HG02885 (cell line): ENCODE data around the gene IDE.
"Not testable (repeated sequence)": the region's sequence is repeated elsewhere in the genome, so short reads cannot be mapped to it uniquely, and the experiment has no call there.

Experiments used
- ATAC-seq: cut with Tn5 transposase; IDR thresholded peaks from one replicate; pipeline ENCODE4 v1.9.1; 2021; ENCODE audit warnings: mild to moderate bottlenecking; ENCODE audit not compliant: unreplicated experiment, poor library complexity

IDE gene

DNA sequence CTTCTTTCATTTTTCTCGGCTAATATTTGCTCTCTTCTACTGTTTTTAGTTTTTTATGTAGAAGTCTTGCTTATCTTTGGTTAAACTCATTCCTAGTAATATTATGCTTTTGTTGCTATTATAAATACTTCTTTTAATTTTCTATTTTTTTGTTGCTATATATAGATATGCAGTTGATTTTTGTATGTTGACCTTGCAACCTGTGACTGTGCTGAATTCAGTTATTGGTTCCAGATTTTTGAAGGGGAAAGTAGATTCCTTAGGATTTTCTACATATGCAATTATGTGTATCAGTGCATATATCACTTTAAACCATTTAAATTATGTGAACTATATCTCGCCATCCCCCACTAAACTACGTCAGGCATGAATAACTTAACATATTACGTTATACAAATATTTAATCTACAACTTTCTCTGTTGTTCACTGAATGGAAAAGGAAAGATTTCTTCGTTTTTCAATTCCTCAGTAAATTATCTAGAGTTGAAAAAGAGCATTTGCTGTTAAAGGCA lies 71.5 kb downstream of the IDE start:
- ATAC-seq: no peak

DNA sequence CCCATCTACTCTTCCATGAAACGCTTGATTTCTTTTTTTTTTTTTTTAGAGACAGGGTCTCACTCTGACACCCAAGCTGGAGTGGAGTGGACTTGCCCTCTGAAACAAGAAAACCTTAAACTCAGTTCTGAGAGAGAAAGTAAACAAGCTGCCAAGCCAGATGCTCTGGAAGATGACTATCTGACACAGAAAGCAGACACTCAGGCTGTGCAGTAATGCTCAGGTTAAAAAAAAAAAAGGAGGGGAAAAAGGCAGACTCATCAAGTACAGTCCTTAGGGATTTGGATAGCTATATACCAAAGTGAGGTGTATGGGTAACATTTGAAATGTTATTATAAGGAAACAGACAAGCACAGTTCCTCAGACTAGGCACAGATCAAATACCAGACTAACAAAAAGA lies 80.5 kb downstream of the IDE start:
- ATAC-seq: no peak

DNA sequence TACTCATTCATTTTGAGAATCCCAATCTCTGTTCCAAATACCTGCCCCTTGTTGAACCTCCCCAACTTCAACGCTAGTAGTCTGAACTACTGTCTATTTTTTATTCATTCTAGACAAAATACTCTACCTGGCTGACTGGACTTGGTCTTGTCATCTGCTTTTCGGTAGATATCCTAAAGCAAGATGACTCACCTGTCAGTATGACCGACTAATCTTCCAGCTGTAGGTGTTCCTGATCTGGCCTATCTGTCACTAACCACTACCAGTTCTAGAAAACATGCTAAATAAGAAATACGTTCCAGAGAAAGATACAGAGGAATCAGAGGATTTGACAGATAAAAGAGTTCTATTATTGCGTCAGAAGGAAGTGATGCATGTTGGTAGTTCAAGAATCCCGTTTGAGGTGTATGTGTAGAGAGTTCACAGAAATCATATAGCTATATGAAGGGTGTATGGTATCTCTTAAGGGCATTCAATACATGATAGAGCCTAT lies 81.1 kb downstream of the IDE start:
- ATAC-seq: no peak

DNA sequence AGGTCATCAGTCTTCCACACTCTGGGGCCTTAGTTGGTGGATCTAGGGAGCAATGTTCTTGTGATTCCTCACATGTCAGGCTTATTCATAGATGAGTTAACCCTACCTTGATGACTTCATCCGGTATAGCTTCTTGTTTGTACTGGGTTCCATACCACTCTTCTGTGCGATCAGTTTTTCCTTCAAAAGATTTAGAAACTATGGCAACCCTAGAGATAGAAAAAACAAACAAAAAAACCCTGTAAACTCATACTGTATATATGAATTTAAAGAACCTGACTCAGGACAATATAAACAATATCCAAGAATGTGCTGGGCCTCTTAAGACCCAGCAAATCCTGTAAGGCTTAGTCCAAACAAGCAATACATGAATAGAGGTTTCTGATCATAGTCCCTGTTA lies 83.5 kb downstream of the IDE start:
- no peak for ATAC-seq

DNA sequence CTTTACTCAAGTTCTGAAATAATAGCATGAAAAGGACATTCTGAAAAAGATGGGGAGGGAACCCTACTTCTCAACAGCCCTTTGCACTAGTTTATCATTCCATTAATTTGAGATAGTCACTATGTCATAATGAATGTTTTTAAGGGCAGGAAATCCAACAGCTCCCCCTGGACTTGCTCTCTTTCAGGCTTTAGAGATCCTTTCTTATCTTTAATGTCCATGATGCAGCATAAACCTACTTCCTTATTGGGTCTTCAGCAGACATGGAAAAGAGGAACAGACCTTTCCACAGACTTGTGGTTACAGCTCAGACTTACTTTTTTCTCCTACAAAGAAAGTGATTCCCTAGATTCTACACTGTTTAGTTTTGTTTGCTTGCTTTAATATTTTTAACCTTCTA lies 87.3 kb downstream of the IDE start:
- ATAC-seq: no peak

DNA sequence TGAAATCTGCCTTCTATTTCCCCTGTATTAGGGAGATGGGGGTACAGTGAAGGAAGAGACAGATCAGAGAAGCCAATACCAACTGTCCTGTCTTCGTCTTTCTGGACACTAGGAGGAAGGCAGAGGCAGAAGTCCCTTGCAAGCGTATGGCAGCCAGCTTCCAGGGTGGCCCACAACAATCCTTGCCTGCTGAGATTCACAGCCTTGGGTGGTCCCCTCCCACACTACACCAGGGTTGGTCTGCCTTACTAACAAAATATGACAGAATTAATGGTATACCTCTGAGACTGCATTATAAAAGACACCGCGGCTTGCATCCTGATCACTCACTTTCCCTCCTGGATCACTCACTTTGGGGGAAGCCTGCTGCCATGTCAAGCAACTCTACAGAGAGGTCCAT lies 90.4 kb downstream of the IDE start:
- ATAC-seq: no peak

DNA sequence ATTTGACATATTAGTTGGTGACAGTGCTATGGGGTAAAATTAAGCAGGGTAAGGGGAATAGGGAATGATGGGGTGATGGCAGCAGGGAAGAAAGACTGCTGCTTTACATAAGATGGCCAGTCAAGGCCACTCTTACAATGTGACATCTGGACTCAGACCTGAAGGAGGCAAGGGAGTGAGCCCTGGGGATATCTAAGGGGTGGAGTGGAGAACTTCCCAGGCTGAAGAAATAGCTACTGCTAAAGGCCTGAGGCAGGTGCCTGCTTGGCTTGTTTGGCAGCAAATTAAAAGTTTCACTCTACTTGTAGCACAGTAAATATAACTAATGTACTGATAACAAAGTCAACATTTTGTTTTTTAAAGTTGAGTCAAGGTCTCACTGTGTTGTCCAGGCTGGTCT lies 93.5 kb downstream of the IDE start:
- ATAC-seq: no peak

DNA sequence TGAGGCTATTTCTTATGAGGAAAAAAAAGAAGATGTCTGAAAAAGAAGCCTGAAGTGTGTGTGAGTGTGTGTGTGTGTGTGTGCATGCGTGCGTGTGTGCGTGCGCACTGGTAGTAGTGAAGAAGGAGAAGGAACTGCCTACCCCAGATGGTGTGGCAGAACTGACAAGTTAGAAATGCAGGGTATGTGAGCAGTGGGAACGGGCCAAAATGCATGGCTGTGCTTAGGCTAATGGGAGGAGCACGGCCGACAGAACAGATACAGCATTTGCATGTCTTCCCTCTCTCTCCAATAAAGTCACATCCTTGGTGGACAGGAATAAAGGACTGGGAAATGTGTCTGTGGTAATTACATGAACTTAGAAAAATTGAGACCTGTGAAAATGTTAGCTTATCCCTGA lies 94.3 kb downstream of the IDE start:
- ATAC-seq: no peak

DNA sequence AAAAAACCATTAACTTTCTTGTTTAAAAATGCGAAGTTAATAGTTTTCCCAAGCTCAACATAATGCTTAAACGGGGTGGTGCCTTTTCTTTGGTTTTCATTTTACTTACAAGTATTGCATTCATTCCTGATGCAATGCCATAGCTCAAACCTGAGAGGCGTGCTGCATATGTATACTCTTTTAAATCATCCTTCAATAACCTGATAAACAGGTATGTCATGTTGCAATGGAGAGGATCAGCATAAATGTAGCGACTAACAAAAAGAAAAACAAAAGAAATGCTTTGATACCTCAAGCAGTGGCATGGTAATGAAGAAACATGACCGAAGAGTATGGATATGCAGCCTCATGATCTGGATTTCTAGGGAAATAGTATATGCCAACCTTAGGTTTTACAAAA lies 95.4 kb downstream of the IDE start:
- ATAC-seq: no peak

DNA sequence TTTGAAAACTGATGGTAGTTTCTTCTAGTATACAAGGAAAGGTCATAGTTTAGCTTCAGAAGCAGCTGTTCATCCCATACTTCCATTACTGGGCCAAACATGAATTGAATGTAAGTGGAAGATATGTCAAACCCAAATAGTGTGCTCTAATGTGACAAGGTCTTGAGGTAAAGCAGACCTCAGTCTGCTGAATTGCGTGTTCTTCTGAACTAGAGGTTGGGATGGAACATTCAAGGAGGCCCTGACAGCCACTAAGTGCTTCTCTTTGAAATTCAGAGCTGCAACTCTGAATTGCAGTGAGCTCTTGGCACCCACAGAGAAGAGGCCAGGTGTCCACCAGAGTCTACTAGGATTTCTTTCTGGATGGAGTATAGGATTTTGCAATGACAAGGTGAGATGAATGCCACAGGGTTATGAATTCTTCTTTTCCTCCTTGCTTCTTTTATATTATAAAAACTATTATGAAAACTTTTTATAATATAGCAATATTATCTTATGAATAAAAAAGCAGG lies 98.5 kb downstream of the IDE start:
- ATAC-seq: no peak

DNA sequence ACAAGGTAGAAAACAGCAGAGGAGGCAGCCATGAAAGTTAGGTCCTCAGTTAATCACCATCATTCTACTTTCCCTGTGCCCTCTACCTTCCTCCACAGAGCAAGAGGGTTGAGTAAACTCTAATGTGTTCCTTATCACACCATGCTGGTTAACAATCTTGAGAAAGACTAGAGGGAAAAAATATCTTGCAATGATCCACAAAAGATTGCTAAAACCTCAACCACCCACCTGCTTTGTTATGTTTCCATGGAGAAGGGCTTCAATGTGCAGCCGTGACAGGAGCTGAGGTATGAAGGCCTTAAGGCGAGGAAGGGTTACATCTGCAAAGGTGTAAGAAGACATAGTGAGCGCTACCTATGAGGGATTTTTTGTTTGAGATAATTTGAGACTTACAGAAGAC lies 103.9 kb downstream of the IDE start:
- ATAC-seq: no peak

DNA sequence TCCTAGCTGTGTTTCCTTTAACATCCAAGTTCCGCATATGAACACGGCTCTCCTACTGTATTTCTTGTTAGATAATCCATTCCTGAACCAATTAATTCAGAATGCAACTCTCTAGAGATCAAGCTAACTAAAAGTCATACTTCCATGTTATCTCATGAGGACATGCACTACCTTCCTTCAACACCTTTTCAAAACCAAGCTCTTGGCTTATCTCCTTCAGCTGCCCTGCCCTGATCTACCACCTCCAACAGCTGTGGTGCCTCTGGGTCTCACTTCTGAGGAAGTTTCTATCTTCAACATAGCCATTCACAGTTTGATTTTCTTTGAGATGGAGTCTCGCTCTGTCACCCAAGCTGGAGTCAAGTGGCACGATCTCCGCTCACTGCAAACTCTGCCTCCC lies 109.5 kb downstream of the IDE start:
- ATAC-seq: no peak

DNA sequence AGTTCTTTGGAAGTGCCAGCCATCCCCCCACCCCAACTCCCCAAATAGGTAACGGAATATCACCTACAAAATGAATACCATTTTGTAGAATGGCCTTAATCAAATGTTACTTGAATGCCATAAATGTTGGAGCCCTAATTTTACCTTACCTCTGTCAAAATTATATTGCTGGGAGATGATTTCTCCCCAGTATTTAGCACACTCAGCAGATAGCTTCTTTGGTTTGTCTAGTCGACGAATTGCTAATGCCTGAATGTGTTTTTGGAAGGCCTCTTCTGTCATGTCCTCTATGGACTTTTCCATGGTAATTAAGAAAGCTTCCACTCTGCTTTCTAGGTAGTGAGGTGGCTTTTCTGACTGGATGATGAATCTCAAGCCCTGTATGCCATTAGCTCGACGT lies 110.3 kb downstream of the IDE start:
- no peak for ATAC-seq

DNA sequence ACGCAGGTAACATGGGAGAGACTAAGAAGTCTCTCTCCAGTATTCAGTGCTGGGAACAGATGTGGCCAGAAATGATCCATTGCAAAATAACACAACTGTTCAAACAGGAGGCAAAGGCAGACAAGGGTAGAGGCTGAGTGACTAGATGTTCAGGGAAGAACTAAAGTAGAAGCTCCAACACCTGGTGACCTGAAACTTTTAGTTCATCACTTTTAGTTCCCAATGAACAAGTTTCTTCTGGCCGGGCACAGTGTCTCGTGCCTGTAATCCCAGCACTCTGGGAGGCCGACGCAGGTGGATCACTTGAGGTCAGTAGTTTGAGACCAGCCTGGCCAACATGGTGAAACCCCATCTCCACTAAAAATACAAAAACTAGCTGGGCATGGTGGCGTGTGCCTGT lies 118.9 kb downstream of the IDE start:
- ATAC-seq: not testable (repeated sequence)

DNA sequence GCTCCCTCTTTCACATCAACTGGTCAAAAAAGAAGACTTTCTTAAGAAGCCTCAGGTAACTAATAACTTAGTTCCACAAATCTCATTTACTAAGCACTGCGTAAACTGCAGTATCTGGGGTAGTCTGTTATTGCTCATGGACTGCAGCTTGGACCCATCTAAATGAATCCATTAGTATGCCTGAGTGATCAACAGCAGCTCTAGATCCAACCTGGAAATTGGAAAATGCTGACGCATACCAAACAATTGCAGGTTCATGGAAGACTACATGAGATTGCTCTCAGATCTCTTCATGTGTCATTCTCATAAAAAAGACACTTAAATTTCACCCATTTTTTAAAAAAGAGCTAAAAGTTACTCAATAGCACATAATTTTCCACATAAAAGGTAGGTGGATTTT lies 121.6 kb downstream of the IDE start:
- no peak for ATAC-seq

DNA sequence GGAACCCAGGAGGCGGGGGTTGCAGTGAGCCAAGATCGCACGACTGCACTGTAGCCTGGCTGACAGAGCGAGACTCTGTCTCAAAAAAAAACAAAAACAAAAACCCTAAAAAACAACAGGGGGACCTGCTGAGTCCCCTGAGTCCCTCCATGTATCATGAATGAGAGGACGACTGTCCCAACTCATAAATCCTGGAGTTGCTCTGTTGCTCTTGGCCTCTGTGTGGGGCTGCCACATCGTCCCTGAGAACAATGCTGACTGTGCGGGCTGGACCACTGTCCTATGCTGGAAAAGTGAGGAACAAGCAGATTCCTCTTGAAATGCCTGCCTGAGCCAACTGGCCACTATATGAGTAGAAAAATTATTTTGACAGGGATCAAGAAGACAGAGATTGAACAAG lies 122.5 kb downstream of the IDE start:
- ATAC-seq: no peak

DNA sequence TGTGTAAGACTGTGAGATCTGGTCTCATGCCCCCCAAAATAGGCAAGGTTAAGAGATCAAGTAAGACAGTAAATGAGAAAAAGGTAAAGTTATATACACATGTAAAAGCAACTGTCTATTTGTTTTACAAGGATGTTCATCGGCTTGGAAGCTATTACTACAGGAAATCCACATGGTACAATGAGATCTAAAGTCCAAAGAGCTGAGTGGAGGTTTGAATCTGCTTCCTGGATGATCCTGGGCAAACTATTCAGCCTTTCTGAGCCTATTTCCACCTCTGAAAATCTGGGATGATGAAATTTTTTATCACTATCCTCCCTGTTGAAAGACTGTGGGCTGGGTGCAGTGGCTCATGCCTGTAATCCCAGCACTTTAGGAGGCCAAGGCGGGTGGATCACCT lies 123.0 kb downstream of the IDE start:
- ATAC-seq: no peak

DNA sequence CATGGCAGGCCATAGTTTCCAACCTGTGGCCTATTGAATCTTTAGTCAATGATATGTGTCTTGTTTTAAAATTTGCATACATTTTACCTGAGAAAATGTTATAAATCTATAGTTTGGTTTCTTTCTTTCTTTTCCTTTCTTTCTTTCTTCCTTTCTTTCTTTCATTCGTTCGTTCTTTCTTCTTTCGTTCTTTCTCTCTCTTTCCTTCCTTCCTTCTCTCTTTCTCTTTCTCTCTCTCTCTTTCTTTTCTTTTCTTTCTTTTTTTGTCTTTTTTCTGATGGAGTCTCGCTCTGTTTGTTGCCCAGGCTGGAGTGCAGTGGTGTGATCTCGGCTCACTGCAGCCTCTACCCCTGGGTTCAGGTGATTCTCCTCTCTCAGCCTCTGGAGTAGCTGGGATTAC lies 133.3 kb downstream of the IDE start:
- ATAC-seq: no peak

DNA sequence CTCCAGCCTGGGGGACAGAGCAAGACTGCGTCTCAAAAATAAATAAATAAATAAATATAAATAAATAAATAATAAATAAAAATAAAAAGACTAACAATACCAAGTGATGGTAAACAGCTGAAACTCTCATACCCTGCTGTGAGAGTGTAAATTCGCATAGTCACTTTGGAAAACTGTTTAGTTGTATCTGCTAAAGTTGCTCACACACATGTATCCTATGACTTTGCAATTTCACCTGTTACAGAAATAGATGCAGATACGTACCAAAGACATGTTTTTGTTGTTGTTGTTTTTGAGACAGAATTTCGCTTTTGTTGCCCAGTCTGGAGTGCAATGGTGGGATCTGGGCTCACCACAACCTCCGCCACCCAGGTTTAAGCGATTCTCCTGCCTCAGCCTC lies 135.7 kb downstream of the IDE start:
- ATAC-seq: no peak

DNA sequence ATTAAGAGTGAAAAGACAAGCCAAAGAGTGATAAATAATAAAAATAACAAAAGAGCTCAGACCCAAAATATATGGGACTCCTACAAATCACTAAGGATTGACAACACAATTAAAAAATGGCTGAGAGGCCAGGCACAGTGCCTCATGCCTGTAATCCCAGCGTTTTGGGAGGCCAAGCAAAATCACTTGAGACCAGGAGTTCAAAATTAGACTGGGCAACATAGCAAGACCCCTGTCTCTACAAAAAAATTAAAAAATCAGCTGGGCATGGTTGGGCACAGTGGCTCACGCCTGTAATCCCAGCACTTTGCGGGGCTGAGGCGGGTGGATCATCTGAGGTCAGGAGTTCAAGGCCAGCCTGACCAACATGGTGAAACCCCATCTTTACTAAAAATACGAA lies 137.3 kb downstream of the IDE start:
- ATAC-seq: no peak

DNA sequence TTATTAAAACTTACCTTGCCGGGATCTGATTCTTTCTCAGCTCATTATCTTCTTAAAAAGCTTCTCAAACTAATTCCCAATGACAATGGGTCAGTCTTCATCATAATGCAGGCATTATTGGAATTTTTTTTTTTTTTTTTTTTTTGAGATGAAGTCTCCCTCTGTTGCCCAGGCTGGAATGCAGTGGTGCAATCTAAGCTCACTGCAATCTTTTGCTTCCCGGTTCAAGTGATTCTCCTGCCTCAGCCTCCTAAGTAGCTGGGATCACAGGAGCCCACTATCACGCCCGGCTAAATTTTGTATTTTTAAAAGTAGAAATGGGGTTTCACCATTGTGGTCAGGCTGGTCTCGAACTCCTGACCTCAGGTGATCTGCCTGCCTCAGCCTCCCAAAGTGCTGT lies 137.8 kb downstream of the IDE start:
- not testable (repeated sequence) for ATAC-seq

DNA sequence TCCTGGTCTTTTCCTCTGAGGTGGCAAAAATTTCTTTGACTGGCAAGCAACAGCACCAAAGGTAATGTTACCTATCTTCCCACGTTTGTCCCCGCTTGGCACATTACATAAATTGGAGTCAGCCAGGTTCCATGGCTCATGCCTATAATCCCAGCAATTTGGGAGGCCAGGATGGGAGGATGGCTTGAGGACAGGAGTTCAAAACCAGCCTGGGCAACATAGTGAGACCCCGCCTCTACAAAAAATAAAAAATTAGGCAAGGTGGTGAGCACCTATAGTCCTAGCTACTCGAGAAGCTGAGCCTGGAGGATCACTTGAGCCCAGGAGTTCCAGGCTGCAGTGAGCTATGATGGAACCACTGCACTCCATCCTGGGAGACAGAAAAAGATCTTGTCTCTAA lies 139.5 kb downstream of the IDE start:
- ATAC-seq: no peak

DNA sequence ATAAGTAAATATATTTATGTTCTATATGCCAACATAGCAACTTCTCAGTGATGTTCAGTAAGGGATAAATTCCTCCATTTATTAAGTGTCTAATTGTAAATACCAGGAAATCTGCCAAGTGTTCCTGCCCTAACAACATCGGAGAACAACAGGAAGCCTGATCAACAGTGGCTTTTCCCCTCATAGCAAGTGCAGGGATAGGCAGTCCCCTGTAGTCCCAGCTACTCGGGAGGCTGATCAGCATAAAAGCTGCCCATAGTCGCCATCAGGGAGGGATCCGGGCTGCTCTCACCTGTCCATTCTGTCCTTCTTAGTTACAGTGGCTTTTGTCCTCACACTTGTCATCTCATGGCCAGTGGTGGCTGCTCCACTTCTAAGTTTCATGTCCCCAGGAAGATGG lies 141.3 kb downstream of the IDE start:
- ATAC-seq: no peak
